ENCODE results near the gene ERCC1. TPM values are rescaled to one million over a fixed set of nuclear protein-coding genes. Genes with fewer than 3 reads are reported as not detected.

Gene ERCC1
- total and polyA plus RNA-seq, 2 experiments from 2014 or later, result 120 to 169 TPM

DNA sequence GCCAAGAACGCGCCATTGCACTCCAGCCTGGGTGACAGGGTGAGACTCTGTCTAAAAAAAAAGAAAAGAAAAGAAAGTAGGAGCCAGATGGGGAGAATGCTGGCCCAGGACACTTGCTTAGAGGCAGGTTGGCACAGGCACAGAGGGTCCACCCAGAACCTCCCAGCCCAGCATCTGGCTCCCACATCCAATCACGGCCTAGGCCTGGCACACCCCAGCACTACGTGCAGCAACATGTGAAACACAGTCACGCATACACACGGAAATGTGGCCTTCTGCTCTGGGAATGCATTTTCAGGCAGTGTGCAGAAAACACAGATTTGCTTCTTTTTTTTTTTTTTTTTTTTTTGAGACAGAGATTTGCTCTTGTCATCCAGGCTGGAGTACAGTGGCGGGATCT lies 23.2 kb upstream of the ERCC1 start:
- Histone ChIP-seq H3K27ac (no peak overlapping the region), H3K9me3 (ENCODE audit: low read depth) (no peaks in the 10 kb centered on the region), H3K4me1 (ENCODE audit: low read depth) (peaks cover 4% of the 10 kb centered on the region), H3K27me3 (no peaks in the 10 kb centered on the region), H3K4me3 (no peak overlapping the region), H3K36me3 (no peaks in the 10 kb centered on the region)
- TF ChIP-seq, protein P1, sequence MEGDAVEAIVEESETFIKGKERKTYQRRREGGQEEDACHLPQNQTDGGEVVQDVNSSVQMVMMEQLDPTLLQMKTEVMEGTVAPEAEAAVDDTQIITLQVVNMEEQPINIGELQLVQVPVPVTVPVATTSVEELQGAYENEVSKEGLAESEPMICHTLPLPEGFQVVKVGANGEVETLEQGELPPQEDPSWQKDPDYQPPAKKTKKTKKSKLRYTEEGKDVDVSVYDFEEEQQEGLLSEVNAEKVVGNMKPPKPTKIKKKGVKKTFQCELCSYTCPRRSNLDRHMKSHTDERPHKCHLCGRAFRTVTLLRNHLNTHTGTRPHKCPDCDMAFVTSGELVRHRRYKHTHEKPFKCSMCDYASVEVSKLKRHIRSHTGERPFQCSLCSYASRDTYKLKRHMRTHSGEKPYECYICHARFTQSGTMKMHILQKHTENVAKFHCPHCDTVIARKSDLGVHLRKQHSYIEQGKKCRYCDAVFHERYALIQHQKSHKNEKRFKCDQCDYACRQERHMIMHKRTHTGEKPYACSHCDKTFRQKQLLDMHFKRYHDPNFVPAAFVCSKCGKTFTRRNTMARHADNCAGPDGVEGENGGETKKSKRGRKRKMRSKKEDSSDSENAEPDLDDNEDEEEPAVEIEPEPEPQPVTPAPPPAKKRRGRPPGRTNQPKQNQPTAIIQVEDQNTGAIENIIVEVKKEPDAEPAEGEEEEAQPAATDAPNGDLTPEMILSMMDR (IDR thresholded peaks at IDR 0.05; ENCODE audit: low read depth, low read length), result no peak
- DNase-seq (ENCODE audit: low read depth in 1 of 2, low spot score in 1 of 2), result no peak

- peak in 1 of 2 donors; percentile 62 for DNase-seq (ENCODE audit: low read depth in 1 of 2, low spot score in 1 of 2)
- H3K36me3 ChIP-seq, result no peaks in the 10 kb centered on the region
- no peak overlapping the region for H3K27ac ChIP-seq
- no peaks in the 10 kb centered on the region for H3K9me3 ChIP-seq (ENCODE audit: low read depth)
- H3K4me1 ChIP-seq (ENCODE audit: low read depth), result peaks cover 4% of the 10 kb centered on the region
- no peaks in the 10 kb centered on the region for H3K27me3 ChIP-seq
- no peak overlapping the region for H3K4me3 ChIP-seq
- TF ChIP-seq, protein P1 (IDR thresholded peaks at IDR 0.05; ENCODE audit: low read depth, low read length), result peak; percentile 48
Observed at GRCh38 chr19:45446295-45446694, 22.6 kb upstream of the ERCC1 start.

DNA sequence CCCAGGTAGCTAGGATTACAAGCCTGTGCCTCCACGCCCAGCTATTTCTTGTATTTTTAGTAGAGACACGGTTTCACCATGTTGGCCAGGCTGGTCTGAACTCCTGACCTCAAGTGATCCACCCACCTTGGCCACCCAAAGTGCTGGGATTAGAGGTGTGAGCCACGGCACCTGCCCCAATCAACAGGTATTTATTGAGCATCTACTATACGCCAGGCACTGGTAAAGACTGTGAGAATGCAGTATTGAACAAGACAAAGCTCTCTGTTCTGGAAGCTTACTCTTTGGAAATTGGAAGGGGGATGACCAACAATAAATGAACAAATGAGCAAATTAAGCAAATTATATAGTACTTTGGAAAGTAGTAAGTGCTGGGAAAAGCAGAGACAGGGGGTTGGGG lies 21.4 kb upstream of the ERCC1 start:
- Histone ChIP-seq H3K4me1 (ENCODE audit: low read depth) (peaks cover 15% of the 10 kb centered on the region), H3K36me3 (no peaks in the 10 kb centered on the region), H3K9me3 (ENCODE audit: low read depth) (no peaks in the 10 kb centered on the region), H3K27me3 (no peaks in the 10 kb centered on the region), H3K27ac (no peak overlapping the region), H3K4me3 (no peak overlapping the region)
- TF ChIP-seq, protein P1 (IDR thresholded peaks at IDR 0.05; ENCODE audit: low read depth, low read length), result no peak
- no peak for DNase-seq (ENCODE audit: low read depth in 1 of 2, low spot score in 1 of 2)

GRCh38 chr19:45444318-45445041 lies 20.8 kb upstream of the ERCC1 start:
- H3K4me1 ChIP-seq (ENCODE audit: low read depth), result peaks cover 17% of the 10 kb centered on the region
- no peaks in the 10 kb centered on the region for H3K27me3 ChIP-seq
- no peaks in the 10 kb centered on the region for H3K36me3 ChIP-seq
- peak overlapping the region; percentile 37 for H3K4me3 ChIP-seq
- H3K27ac ChIP-seq, result peak overlapping the region; percentile 86
- H3K9me3 ChIP-seq (ENCODE audit: low read depth), result no peaks in the 10 kb centered on the region
- TF ChIP-seq, protein P1 (IDR thresholded peaks at IDR 0.05; ENCODE audit: low read depth, low read length), result no peak
- DNase-seq (ENCODE audit: low read depth in 1 of 2, low spot score in 1 of 2), result peak; percentile 94 to 95

DNA sequence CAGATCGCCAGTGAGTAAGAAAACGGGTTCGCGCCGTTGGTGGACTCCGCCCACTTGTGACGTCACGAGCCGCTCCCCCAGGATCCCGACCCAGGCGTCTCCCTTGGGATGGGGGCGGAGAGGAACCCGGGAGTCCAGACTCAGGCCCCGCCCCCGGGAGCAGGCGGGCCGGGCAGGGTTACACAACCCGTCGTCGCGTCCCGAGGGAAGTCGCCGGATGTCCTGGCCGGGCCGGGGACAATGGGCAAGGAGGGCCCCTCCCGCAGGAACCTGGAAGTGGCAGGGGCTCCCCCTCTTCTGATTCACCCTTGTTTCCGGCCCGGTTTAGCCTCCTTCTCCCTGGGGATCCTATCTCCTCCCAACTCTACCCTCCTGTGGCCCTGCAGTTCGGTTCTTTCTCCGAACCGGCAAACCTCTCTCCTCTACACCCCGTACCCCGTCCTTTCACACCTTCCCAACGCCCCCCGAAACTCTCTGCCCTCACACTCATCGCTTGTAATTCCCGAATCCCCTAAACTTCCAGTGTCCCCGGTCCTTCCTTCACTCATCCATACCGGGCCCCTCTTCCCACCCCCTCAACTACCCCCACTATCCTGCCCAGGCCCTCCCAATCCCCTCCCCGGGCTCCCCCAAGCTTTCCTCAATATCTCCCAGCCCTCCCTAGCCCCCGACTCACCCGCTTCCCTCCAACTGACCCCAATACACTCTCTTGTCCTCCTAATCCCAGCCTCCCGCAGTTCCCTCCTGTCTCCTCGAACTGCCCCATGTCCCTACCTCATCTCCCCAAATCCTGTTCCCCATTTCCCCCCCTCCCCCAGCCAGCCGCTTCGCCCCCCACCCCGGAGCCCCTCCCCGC lies 20.0 kb upstream of the ERCC1 start:
- Histone ChIP-seq H3K27me3 (no peaks in the 10 kb centered on the region), H3K36me3 (no peaks in the 10 kb centered on the region), H3K27ac (peak overlapping the region; percentile 86), H3K9me3 (ENCODE audit: low read depth) (no peaks in the 10 kb centered on the region), H3K4me3 (peak overlapping the region; percentile 37), H3K4me1 (ENCODE audit: low read depth) (peaks cover 17% of the 10 kb centered on the region)
- peak; percentile 95 to 96 for DNase-seq (ENCODE audit: low read depth in 1 of 2, low spot score in 1 of 2)
- TF ChIP-seq, protein P1 (IDR thresholded peaks at IDR 0.05; ENCODE audit: low read depth, low read length), result no peak

Measured in cardiac muscle cell (in vitro differentiated cells and primary cell).